Common myeloid progenitor, CD34-positive (primary cell): ENCODE results near the gene ARHGAP28.

Source experiments
- CTCF ChIA-PET: fragments of 350-600 bp; sonication (Branson Sonifier 250); formaldehyde crosslinking; loops from one replicate; lab custom pipeline; 2021; ENCODE audit warnings: antibody characterized with exemption; lab: Charles Lee
- POLR2A ChIA-PET: fragments of 350-600 bp; sonication (Branson Sonifier 250); formaldehyde crosslinking; loops from one replicate; lab custom pipeline; 2021; ENCODE audit warnings: antibody characterized with exemption; lab: Charles Lee
- DNase-seq, 3 donors: peaks; one replicate each; pipeline versions ENCODE4 v3.0.0 to v3.0.0-alpha.2; 2013
- H3K27ac ChIP-seq, 2 experiments: 1 replicate in 1 of 2; 2 replicates in 1 of 2; pipeline ENCODE4 v1.7.0; 2013; ENCODE audit warnings: inconsistent platforms in 2 of 2, low read length in 2 of 2, mild to moderate bottlenecking in 2 of 2, low read depth in 1 of 2, moderate library complexity in 1 of 2; ENCODE audit not compliant: severe bottlenecking in 2 of 2, insufficient read depth in 1 of 2, poor library complexity in 1 of 2
- H3K27me3 ChIP-seq, 5 experiments: replicated peaks in 2 of 5; 1 replicate in 3 of 5; 2 replicates in 2 of 5; pipeline versions ENCODE4 v1.6.1 to v1.7.0; 2013; ENCODE audit warnings: low read length in 4 of 5, mild to moderate bottlenecking in 2 of 5, moderate library complexity in 2 of 5, inconsistent platforms in 1 of 5; ENCODE audit not compliant: insufficient read depth in 5 of 5, control insufficient read depth in 4 of 5
- H3K36me3 ChIP-seq, 4 experiments: 1 replicate in 2 of 4; 2 replicates in 2 of 4; pipeline versions ENCODE4 v1.6.1 to v1.7.0; 2013; ENCODE audit warnings: low read length in 3 of 4, control low read depth in 1 of 4, mild to moderate bottlenecking in 1 of 4; ENCODE audit not compliant: control insufficient read depth in 4 of 4, insufficient read depth in 4 of 4
- H3K4me1 ChIP-seq, 4 experiments: 1 replicate in 3 of 4; 2 replicates in 1 of 4; pipeline versions ENCODE4 v1.6.1 to v1.7.1; 2013; ENCODE audit warnings: low read length in 3 of 4, mild to moderate bottlenecking in 3 of 4, control low read depth in 1 of 4, inconsistent platforms in 1 of 4, moderate library complexity in 1 of 4; ENCODE audit not compliant: control insufficient read depth in 4 of 4, insufficient read depth in 4 of 4; ENCODE audit errors: control extremely low read depth in 1 of 4
- H3K4me3 ChIP-seq, 7 experiments: 1 replicate in 4 of 7; 2 replicates in 3 of 7; pipeline versions ENCODE4 v1.5.1 to v1.7.0; 2013; ENCODE audit warnings: mild to moderate bottlenecking in 7 of 7, low read length in 6 of 7, moderate library complexity in 6 of 7, inconsistent platforms in 2 of 7, low read depth in 2 of 7, control low read depth in 1 of 7; ENCODE audit not compliant: insufficient read depth in 4 of 7, control insufficient read depth in 1 of 7; ENCODE audit errors: extremely low read depth in 1 of 7
- H3K9me3 ChIP-seq, 5 experiments: 1 replicate in 4 of 5; 2 replicates in 1 of 5; pipeline versions ENCODE4 v1.6.1 to v1.7.1; 2013; ENCODE audit warnings: low read length in 4 of 5, mild to moderate bottlenecking in 2 of 5, inconsistent platforms in 1 of 5, low read depth in 1 of 5, moderate library complexity in 1 of 5; ENCODE audit not compliant: control insufficient read depth in 4 of 5, insufficient read depth in 2 of 5; ENCODE audit errors: control extremely low read depth in 1 of 5
- WGBS: methylation state at CpG from one replicate; pipeline ENCODE4 v1.1.5; 2013; ENCODE audit not compliant: insufficient coverage; 5-methylcytosine and 5-hydroxymethylcytosine counted together

ARHGAP28 gene

DNA sequence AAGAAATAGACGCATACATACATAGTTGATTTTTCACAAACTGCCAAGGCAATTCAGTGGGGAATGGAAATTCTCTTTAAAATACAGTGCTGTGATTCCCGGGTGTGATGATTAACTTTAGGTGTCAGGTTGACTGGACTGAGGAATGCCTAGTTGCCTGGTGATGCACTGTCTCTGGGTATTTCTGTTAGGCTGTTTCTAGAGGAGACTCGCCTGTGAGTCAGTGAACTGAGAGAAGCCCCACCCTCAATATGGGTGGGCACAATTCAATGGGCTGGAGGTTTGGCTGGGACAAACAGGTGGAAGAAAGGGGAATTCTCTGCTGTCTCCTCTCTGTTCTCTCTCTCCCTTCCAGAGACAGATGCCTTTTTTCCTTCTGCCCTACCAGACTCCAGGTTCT is 187.6 kb downstream of the ARHGAP28 start:
- CTCF ChIA-PET = interaction anchor here (1.1 to 1.2 kb wide), 3 partner anchors 31 to 261 kb away, joined by 3 to 4 read pairs (median 3); no protein-coding TSS in a partner anchor
- POLR2A ChIA-PET = no interaction called here

DNA sequence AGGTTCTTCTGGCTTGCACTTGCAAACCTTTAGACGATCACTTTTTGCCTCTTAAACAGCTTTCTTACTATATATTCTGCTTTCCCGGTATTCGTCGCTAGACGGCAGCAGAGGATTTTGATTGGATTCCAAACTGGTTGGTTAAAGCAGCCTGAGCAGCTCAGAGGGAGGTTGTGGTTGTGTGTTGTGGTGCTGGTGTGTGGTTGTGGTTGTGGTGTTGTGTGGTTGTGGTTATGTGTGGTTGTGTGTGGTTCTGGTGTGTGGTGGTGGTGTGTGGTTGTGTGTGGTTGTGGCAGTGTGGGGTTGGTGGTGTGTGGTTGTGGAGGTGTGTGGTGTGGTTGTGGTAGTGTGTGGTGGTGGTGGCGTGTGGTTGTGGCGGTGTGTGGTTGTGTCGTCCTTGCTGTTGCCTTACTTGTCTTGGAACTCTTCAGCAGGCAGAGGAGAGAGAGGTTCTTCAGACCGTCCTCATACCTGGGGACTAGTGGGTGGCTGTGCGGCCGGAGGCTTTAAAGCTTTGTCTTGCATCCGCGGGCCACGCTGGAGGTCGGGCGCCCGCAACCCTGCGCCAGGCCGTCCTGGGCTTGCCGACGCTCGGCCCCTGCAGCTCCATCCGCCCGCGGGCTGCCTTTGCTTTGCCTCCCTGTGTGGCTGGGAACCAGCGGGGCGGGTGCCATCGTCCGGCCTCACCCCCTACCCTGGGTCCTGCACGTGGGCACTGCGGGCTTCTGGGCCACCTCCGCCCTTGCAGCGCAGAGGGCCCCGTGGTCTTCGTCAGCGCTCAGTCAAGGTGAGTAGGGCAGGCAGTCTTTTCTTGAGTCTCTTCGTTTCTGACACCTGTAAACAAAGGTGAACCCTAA is 190.8 kb downstream of the ARHGAP28 start:
- no peaks in the 10 kb centered on the region for H3K4me1 ChIP-seq
- no peak overlapping the region for H3K27ac ChIP-seq
- ChIA-PET CTCF (interaction anchor here (0.6 to 3.9 kb wide), 20 partner anchors 10 to 281 kb away, joined by 3 to 33 read pairs (median 4); no protein-coding TSS in a partner anchor), POLR2A (no interaction called here)
- no peaks in the 10 kb centered on the region for H3K36me3 ChIP-seq
- H3K27me3 ChIP-seq = peaks cover 0 to 3% (median 0%) of the 10 kb centered on the region in 5 experiments
- DNase-seq = peak; percentile 61 to 89 (median 87)
- H3K9me3 ChIP-seq = no peaks in the 10 kb centered on the region
- 88% methylated on average over 31 of the region's 37 CpGs for WGBS
- no peak overlapping the region for H3K4me3 ChIP-seq

More for the DNA sequence above, 187.6 kb downstream of the ARHGAP28 start:
- Histone ChIP-seq H3K27ac (no peak overlapping the region), H3K27me3 (peaks cover 0 to 3% (median 0%) of the 10 kb centered on the region in 5 experiments), H3K4me1 (no peaks in the 10 kb centered on the region), H3K4me3 (no peak overlapping the region), H3K36me3 (no peaks in the 10 kb centered on the region), H3K9me3 (no peaks in the 10 kb centered on the region)
- WGBS = 92% methylated on average over 2 of the region's 3 CpGs
- DNase-seq = no peak

DNA sequence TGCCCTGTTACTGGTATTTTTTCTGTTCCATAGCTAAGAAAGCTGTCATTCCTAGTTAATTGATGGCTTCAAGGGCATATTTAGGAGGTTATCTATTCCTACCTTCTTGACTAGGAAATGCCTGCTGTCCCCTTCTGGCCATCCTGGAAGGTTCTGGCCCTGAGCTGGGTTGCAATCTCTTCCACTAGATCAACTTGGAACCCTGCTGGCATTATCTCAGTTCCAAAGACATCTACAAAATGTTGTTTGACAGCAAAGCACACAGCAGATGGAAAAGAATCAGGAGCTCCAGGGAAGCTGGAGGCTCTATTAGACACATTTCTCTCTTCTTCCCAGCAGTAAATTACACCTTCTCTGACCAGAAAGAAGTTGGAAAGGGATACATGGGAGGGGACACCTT is 192.1 kb downstream of the ARHGAP28 start:
- H3K9me3 ChIP-seq = no peaks in the 10 kb centered on the region
- POLR2A ChIA-PET = no interaction called here
- CTCF ChIA-PET = interaction anchor here (0.9 to 3.9 kb wide), 16 partner anchors 9 to 258 kb away, joined by 3 to 33 read pairs (median 4); no protein-coding TSS in a partner anchor
- peaks cover 0 to 3% (median 0%) of the 10 kb centered on the region in 5 experiments for H3K27me3 ChIP-seq
- DNase-seq = no peak
- H3K27ac ChIP-seq = no peak overlapping the region
- H3K4me1 ChIP-seq = no peaks in the 10 kb centered on the region
- H3K4me3 ChIP-seq = no peak overlapping the region
- H3K36me3 ChIP-seq = no peaks in the 10 kb centered on the region

DNA sequence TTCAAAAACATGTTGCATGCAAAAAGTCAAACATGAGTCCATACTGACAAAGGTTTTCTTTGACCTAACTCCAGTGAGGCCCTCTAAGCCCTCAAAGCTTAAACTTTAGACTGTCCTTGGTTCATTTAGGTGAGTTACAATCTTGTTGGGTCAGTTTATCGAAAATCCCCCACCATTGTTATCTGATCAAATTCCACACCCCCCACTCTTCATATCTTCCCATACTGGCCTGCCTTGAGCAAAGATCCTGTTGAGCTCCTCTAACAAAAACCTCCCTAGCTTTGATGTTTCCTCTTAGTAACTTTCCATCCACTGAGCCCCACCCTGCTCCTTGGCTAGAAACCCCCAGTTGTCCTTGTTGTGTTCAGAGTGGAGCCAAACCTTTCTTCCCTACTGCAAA is 193.7 kb downstream of the ARHGAP28 start:
- WGBS = 100% methylated on average over 1 of the region's 1 CpG
- no peak for DNase-seq
- Histone ChIP-seq H3K9me3 (no peaks in the 10 kb centered on the region), H3K36me3 (no peaks in the 10 kb centered on the region), H3K27me3 (no peaks in the 10 kb centered on the region), H3K27ac (no peak overlapping the region), H3K4me3 (no peak overlapping the region), H3K4me1 (no peaks in the 10 kb centered on the region)
- POLR2A ChIA-PET = no interaction called here
- CTCF ChIA-PET = no interaction called here

DNA sequence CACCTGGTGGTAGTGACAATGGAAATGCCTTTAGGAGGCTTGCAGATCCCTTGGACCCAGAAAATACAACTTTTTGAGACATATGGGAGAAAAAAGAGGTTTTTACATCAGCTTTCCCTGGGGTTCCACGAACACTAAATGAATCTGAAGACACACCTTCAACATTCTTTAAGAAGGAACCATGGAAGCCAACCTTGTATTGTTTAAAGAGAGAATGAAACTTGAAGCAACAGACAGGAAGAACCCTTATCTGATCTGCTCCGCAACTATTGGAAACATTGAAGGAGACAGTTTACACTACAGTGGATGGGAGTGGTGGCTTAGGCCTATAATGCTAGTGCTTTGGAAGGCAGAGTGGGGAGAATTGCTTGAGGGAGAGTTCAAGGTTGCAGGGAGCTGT is 197.6 kb downstream of the ARHGAP28 start:
- ChIA-PET CTCF (no interaction called here), POLR2A (no interaction called here)
- DNase-seq = no peak
- Histone ChIP-seq H3K4me3 (no peak overlapping the region), H3K4me1 (no peaks in the 10 kb centered on the region), H3K27me3 (no peaks in the 10 kb centered on the region), H3K27ac (no peak overlapping the region), H3K9me3 (no peaks in the 10 kb centered on the region), H3K36me3 (no peaks in the 10 kb centered on the region)
- no CpG with 5 or more reads among the region's 2 CpGs for WGBS

DNA sequence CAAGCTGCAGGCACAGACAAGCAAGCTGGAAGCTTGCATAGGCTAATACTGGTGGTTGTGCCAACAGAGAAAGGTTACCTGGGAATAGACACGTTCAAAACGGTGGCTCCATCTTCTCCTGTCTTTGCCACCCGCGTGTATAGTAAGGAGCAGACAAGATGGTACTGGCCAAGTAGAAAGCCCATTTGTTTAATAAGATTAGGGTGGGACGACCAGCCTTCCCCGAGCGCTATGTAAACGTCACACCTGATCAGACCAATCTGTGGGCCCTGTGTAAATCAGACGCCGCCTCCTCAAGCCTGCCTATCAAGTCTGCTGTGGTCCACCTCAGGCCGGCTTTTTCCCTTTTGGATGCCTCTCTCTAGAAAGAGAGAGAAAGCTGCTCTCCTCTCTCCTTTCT is 198.8 kb downstream of the ARHGAP28 start:
- H3K4me1 ChIP-seq = no peaks in the 10 kb centered on the region
- H3K27me3 ChIP-seq = no peaks in the 10 kb centered on the region
- no peaks in the 10 kb centered on the region for H3K9me3 ChIP-seq
- no peaks in the 10 kb centered on the region for H3K36me3 ChIP-seq
- no peak overlapping the region for H3K4me3 ChIP-seq
- no peak overlapping the region for H3K27ac ChIP-seq
- WGBS = 96% methylated on average over 11 of the region's 11 CpGs
- no peak for DNase-seq
- ChIA-PET POLR2A (no interaction called here), CTCF (interaction anchor here (1.2 kb wide), 1 partner anchor 249 kb away, joined by 3 read pairs; no protein-coding TSS in a partner anchor)
